GM18505 (cell line): Measurements from ENCODE around the gene MANBA.

Source experiments
- ATAC-seq: cut with Tn5 transposase; IDR thresholded peaks from one replicate; pipeline ENCODE4 v1.9.1; 2021; ENCODE audit not compliant: unreplicated experiment
- POLR2A ChIP-seq: IDR thresholded peaks from 4 replicates; pipeline ENCODE4 v1.6.1; 2011; ENCODE audit warnings: borderline replicate concordance; ENCODE audit not compliant: insufficient read depth, insufficient read length; ENCODE audit errors: extremely low read depth

The MANBA gene

DNA sequence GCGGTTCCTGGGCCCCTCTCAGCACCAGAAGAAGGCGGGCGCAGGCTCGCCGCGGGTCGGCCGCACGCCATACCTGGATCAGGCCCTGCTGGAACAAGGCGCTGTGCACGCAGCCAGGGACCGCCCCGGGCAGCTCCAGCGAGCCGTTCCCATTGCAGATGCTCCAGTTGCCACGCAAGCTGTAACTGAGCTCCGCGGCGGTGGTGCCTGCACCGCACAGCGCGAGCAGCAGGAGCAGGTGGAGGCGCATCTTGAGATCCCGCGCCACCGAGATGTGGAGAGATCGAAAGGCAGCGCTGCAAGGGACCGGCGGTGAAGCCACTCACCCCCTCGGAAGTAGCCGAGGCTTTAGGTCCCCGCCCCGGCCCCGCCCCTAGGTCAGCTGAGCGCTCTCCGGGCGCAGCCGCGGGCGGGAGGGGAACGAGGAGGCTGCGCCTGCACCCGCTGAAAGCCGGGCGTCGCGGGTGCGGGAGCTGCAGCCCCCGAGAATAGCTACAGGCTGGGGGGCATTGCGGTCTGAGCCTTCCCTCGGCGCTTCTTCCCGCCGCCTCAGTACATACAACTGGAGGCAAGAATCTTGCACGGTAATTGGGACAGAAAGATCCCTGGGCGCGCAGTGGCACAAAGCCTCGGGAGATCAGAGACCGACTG, at the start of gene MANBA:
Gene MANBA, minus strand, starts transcription at position 324 of the 651 bp plus-strand sequence. Its CDS starts 74 bp downstream, at position 250.
- TF ChIP-seq POLR2A: peak; percentile 90
- peak; percentile 90 for ATAC-seq

DNA sequence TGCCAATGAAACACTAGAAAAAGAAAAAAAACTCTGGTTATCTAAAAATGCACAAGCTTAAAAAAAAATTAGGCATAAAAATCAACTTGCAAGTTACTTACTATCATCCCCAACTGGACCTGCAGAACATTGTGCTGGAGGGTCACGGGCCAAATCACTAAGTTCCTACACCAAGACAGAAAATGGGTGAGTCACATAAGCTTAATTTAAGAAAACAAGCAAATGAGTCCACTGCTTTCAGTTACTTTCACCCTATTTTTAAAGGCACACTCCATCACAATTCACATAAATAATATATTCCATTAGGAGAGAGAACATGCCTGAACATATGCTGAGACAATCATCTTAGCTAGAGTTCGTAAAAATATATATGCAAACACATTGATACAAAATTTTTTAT, 48.9 kb upstream of the MANBA start:
- ATAC-seq: no peak
- TF ChIP-seq POLR2A: no peak

DNA sequence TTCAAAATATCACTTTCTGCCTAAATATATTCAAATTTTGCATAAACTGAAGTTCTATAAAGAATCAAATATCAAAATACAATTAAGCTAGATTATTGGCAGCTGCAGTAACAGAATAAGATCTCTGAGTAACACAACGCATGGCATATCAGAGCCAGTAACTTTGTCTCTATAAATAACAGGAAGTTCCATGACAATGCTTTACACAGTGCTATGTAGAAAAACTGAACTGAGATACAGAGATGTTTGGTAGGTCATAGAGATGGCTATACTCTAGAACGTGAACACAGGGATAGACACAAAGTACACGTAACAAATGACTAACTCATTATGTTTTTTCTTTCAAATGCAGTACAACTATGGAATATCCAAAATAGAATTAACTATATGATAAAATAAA, 48.4 kb upstream of the MANBA start:
- peak; percentile 74 for ATAC-seq
- no peak for TF ChIP-seq POLR2A

DNA sequence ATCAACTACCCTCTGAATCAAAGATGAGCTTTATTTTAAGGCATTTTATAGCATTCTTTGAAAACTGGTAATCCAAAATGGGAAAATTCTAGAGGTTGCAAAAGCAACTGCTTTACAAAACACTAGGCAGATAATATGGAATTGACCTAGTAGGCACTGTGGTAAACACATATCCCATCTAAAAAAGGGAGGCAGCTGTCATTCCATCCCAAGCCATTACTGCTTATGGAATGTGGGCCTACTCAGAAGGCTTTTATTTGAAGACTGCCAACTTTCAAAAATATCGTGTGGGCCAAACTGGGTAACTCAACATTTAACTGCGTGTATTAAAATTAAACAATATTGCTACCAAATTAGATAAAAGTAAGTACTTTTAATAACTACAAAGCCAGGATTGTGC, 47.2 kb upstream of the MANBA start:
- TF ChIP-seq POLR2A: no peak
- no peak for ATAC-seq

DNA sequence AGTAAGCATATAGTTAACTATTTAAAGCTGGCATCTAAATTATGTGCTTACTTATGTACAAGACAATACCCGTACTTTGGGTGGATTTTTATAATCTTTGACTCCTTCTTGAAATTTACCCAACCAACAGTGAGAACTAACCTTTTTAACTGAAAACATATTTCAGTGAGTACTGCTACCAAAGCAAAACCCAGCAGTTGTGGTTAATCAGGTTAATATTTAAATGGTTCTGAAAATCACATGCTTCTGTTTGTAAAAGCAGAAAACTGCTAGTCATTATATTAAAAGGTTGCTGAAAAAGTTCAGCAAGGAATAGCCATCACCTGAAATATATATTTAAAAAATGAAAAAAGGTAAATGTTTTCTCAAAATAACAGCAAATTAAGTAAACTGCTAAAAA, 46.6 kb upstream of the MANBA start:
- no peak for TF ChIP-seq POLR2A
- ATAC-seq: no peak

DNA sequence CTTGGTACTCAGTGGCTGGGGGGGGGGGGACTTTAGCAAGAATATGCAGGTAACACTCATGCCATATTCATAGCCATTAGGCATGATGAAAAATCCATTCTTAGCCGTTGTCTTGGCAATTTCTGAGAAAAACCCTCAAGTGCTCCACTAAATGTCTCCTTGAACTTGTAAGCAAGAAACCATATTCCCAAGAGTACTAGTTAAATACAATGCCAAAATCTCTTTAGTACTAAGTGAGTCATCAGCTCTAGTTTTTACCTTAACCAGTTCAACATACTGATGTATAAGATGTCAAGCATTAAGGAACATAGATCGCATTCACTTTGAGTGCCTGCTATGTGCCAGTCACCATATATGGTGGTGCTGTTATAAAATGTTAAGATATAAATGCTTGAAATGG, 39.0 kb upstream of the MANBA start:
- ATAC-seq: no peak

DNA sequence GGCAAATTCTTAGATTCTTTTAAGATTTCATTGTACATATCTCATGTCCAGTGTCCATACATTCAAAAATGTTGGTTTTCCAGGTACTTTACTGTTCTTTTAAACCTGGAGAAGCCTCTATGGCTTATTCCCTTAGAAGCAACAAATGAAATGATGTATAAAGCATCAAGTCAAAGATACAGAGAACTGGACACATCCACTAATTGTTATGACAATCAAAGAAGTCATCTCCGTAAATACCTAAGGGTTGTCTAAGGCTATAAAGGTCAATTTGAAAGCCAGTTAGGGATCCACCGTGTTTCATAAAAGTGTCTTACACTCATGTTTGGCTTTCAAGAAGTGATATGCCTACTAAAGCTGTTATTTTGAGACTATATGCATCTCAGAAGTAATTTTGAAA, 34.2 kb upstream of the MANBA start:
- no peak for ATAC-seq
- no peak for TF ChIP-seq POLR2A

More for the DNA sequence above, 39.0 kb upstream of the MANBA start:
- no peak for TF ChIP-seq POLR2A

DNA sequence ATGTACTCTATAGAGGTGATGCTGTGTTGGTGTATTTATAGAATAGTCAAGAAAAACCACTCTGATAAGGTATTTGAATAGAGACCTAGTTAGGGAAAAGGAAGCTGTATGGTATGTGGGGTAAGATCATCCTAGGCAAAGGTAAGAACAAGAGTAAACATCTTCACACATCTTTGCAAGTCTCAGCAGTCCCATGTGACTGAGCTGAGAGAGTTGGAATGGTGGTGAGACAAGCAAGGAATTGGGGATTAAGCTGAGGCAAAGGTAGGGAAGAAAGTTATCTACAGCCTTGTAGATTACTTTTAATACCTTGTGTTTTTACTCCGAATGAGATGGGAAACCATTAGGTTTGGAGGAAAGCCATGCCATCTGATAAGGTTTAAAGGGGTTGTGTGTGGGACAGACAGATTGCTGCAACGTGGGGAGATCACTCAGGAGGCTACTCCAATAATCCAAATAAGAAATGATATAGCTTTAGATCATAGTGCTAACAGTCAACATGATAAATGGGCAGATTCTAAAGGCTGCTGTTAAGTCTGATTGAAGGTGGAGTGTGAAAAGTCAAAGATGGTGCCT, 31.7 kb upstream of the MANBA start:
- TF ChIP-seq POLR2A: no peak
- no peak for ATAC-seq

DNA sequence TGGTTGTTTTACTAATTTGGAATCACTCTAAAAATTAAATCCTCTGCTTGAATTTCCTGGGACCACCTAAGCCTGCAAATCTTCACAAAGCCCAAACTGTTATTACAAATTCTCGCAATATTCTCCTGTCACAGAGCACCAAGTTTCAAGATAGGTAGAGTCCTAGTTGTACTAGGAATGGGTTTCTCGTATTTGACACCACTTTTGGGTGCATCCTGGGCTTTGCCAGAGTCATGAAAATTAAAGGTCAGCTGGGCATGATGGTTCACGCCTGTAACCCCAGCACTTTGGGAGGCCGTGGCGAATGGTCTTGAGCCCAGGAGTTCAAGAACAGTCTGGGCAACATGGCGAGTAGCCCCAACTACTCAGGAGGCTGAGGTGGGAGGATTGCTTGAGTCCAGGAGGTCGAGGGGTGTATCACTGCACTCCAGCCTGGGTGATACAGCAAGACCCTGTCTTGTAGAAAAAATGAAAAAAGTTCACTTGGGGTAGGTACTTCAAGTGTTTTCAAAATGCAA, 30.6 kb upstream of the MANBA start:
- TF ChIP-seq POLR2A: no peak
- ATAC-seq: no peak

DNA sequence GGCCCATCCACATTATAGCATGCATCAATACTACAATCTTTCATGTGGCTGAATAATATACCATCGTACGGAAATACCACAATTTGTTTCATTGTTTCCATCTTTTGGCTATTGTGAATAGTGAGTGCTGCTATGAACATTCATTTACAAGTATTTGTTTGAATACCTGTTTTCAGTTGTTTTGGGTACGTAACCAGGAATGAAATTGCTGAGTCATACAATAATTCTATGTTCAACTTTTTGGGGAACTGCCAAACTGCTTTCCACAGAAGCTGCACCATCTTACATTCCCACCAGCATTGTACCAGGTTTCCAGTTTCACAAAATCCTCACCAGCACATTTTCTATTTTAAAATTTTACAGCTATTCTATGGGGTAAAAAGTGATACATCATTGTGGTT, 28.5 kb upstream of the MANBA start:
- no peak for ATAC-seq
- TF ChIP-seq POLR2A: no peak

DNA sequence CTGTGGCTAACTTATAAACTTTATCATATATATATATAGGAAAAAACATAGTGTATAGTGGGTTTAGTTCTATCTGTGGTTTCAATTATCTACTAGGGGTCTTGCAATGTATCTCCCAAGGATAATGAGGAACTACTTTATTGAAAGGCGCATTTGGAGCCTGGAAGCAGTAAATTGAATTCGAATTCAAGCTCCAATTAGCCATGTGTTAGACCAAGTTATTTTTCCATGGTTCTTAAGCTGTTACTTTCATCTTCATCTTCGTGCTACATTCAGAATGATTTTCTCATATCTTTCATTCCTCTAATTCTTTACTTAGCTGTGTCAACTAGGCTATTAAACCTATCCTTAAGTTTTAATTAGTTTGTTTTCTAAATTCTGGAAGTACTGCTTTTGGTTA, 27.2 kb upstream of the MANBA start:
- no peak for ATAC-seq
- no peak for TF ChIP-seq POLR2A

DNA sequence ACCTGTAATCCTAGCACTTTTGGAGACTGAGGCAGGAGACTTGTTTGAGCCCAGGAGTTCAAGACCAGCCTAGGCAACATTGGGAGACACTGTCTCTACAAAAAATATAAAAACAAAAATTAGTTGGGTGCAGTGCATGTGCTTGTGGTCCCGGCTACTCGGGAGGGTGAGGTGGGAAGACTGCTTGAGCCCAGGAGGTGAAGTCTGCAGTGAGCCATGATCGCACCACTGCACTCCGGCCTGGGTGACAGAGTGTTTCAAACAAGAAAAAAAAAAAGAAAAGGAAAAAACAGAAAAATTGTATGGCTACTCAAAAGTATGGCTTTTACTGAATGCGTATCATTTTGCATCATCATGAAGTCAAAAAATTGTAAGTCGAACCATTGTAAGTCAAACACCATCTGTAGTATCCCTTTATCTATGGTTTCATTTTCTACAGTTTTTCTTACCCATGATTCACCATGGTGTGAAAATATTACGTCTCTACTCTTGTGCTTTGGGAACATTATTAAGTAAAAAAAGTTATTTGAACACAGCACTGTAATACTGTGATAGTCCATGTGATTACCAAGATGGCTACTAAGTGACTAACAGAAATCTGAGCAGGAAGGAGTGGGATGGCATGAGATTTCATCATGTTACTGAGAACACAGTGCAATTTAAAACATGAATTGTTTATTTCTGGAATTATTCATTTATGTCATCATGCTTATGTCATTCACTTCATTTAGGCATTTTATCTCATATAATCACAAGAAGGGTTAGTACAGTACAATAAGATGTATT, 26.5 kb upstream of the MANBA start:
- no peak for TF ChIP-seq POLR2A
- no peak for ATAC-seq

DNA sequence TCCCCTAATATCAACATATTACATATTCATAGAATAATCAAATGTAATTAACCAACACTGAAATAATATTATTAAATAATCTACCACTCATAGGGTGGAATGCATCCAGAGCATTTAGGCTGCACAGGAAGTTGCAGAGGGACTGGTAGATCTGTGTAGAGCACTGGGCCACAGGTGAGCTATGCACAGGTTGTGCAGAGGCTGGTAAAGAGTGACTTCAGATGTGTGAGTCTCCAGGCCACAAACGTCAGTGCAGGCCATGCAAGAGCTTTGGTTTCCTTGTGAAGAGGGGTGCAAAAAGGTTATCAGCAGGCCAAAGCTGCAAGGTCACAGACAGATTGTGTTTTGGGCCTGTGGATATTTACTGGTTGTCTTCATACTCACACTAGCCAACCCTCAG, 25.5 kb upstream of the MANBA start:
- ATAC-seq: no peak
- TF ChIP-seq POLR2A: no peak

DNA sequence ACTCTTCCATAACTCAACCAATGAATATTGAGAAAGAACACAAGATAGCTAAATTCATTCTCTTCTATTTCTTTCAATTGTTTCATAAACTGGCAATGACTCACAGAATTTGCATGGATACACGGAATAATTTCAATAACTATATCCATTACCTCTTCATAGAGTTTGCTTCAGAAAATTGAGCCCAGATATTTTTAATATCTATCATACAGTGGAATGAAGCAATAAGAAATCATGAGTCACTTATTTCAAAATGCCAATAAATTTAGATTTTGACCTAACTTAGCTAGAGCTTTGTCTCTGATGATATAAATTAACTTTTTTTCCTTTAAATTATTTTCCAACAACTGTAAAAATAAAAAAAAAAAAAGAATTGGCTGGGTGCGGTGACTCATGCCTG, 22.2 kb upstream of the MANBA start:
- TF ChIP-seq POLR2A: no peak
- ATAC-seq: no peak
